Esophagus squamous epithelium (tissue), 4 donors: ENCODE measurements around the gene GNL1.

Source experiments
- POLR2A ChIP-seq, 4 donors: fragments of 450-650 bp; IDR thresholded peaks; one replicate each; pipeline ENCODE4 v1.6.1; 2017; ENCODE audit warnings: antibody characterized with exemption in 4 of 4, mild to moderate bottlenecking in 4 of 4, moderate library complexity in 3 of 4
- TF ChIP-seq, protein P1 (sequence below), 6 experiments: fragments of 450-650 bp in 4 of 6; fragments of 200-600 bp in 2 of 6; sonication (generic) in 2 of 6; IDR thresholded peaks; one replicate each; pipeline ENCODE4 v1.5.1; 2016 to 2019; ENCODE audit warnings: antibody characterized with exemption in 6 of 6, mild to moderate bottlenecking in 4 of 6, moderate library complexity in 4 of 6

DNA sequence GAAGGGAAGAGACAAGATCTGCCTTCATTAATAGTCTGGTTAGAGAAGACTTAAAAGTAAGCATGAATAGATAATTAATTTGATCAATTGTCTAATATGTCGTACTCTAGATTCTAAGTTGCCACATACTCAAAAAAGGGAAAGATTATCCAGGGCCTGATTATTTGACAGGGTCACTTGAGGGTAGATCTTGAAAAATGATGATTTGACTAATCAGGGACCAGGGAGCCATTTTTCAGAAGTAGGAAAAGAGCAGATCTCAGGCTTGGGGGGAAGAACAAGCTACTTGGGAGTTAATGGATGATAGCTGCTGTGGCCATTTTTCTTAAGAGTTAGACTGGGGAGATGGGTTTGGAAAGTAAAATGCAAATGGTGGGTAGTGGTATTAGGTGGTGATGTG, 36.0 kb upstream of the GNL1 start:
- TF ChIP-seq, protein P1, sequence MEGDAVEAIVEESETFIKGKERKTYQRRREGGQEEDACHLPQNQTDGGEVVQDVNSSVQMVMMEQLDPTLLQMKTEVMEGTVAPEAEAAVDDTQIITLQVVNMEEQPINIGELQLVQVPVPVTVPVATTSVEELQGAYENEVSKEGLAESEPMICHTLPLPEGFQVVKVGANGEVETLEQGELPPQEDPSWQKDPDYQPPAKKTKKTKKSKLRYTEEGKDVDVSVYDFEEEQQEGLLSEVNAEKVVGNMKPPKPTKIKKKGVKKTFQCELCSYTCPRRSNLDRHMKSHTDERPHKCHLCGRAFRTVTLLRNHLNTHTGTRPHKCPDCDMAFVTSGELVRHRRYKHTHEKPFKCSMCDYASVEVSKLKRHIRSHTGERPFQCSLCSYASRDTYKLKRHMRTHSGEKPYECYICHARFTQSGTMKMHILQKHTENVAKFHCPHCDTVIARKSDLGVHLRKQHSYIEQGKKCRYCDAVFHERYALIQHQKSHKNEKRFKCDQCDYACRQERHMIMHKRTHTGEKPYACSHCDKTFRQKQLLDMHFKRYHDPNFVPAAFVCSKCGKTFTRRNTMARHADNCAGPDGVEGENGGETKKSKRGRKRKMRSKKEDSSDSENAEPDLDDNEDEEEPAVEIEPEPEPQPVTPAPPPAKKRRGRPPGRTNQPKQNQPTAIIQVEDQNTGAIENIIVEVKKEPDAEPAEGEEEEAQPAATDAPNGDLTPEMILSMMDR (IDR thresholded peaks at IDR 0.05): no peak
- TF ChIP-seq POLR2A (IDR thresholded peaks at IDR 0.05): no peak
